ENCODE measurements around the gene SYT11.

The SYT11 gene

GRCh38 chr1:155931332-155932038 lies 72.1 kb downstream of the SYT11 start:
- DNase-seq (no peak), ATAC-seq (ENCODE audit: insufficient read depth, low read depth) (no peak)
- H3K36me3 ChIP-seq (ENCODE audit: insufficient read depth, low read length): peaks cover 75% of the 10 kb centered on the region
- TF ChIP-seq EZH2 (IDR thresholded peaks at IDR 0.05; ENCODE audit: borderline replicate concordance, low read depth, low read length, severe bottlenecking): no peak
- TF ChIP-seq CTCF (IDR thresholded peaks at IDR 0.05; ENCODE audit: borderline replicate concordance, extremely low read depth, low read length, poor library complexity, severe bottlenecking): no peak
- H3K27me3 ChIP-seq (ENCODE audit: insufficient read depth, low read length, poor library complexity): no peaks in the 10 kb centered on the region
- no peaks in the 10 kb centered on the region for H3K9me3 ChIP-seq (ENCODE audit: insufficient read depth, low read length, severe bottlenecking)
- H3K79me2 ChIP-seq (ENCODE audit: insufficient read depth, low read length): peaks cover 85% of the 10 kb centered on the region
- no peak overlapping the region for H3K27ac ChIP-seq (ENCODE audit: low read length)
- H3K4me1 ChIP-seq (ENCODE audit: insufficient read depth, low read length): peaks cover 46% of the 10 kb centered on the region
- peak overlapping the region in 1 of 2 experiments; percentile 78; a peak in 2 of 4 replicates for H3K4me3 ChIP-seq (ENCODE audit: low read depth in 1 of 2, low read length in 2 of 2)
- no peak overlapping the region for H2AFZ ChIP-seq (ENCODE audit: low read depth, low read length)
- H3K9ac ChIP-seq (ENCODE audit: low read depth, low read length): peak overlapping the region; percentile 88; the same call in 1 of the 2 replicates
- H3K4me2 ChIP-seq (ENCODE audit: insufficient read depth, low read length): peak overlapping the region; percentile 92
- peaks cover 46% of the 10 kb centered on the region for H4K20me1 ChIP-seq (ENCODE audit: insufficient read depth, low read length)

GRCh38 chr1:155932081-155932480 lies 72.7 kb downstream of the SYT11 start:
- DNase-seq (no peak), ATAC-seq (ENCODE audit: insufficient read depth, low read depth) (no peak)
- Histone ChIP-seq H3K27ac (ENCODE audit: low read length) (no peak overlapping the region), H3K79me2 (ENCODE audit: insufficient read depth, low read length) (peaks cover 79% of the 10 kb centered on the region), H3K27me3 (ENCODE audit: insufficient read depth, low read length, poor library complexity) (no peaks in the 10 kb centered on the region), H4K20me1 (ENCODE audit: insufficient read depth, low read length) (peaks cover 44% of the 10 kb centered on the region), H3K4me1 (ENCODE audit: insufficient read depth, low read length) (peaks cover 46% of the 10 kb centered on the region), H3K36me3 (ENCODE audit: insufficient read depth, low read length) (peaks cover 69% of the 10 kb centered on the region), H3K9ac (ENCODE audit: low read depth, low read length) (peak overlapping the region; percentile 88), H3K4me2 (ENCODE audit: insufficient read depth, low read length) (peak overlapping the region; percentile 92), H3K9me3 (ENCODE audit: insufficient read depth, low read length, severe bottlenecking) (no peaks in the 10 kb centered on the region), H2AFZ (ENCODE audit: low read depth, low read length) (no peak overlapping the region), H3K4me3 (ENCODE audit: low read depth in 1 of 2, low read length in 2 of 2) (peak overlapping the region in 1 of 2 experiments; percentile 78; a peak in 2 of 4 replicates)
- TF ChIP-seq CTCF (IDR thresholded peaks at IDR 0.05; ENCODE audit: borderline replicate concordance, extremely low read depth, low read length, poor library complexity, severe bottlenecking) (no peak), EZH2 (IDR thresholded peaks at IDR 0.05; ENCODE audit: borderline replicate concordance, low read depth, low read length, severe bottlenecking) (no peak)

GRCh38 chr1:155932487-155932886 lies 73.1 kb downstream of the SYT11 start:
- Histone ChIP-seq H4K20me1 (ENCODE audit: insufficient read depth, low read length) (peaks cover 42% of the 10 kb centered on the region), H3K9me3 (ENCODE audit: insufficient read depth, low read length, severe bottlenecking) (no peaks in the 10 kb centered on the region), H3K4me3 (ENCODE audit: low read depth in 1 of 2, low read length in 2 of 2) (peak overlapping the region in 1 of 2 experiments; percentile 78; a peak in 3 of 4 replicates), H3K4me2 (ENCODE audit: insufficient read depth, low read length) (peak overlapping the region; percentile 92), H3K4me1 (ENCODE audit: insufficient read depth, low read length) (peaks cover 46% of the 10 kb centered on the region), H3K27ac (ENCODE audit: low read length) (no peak overlapping the region), H3K9ac (ENCODE audit: low read depth, low read length) (peak overlapping the region; percentile 88), H3K36me3 (ENCODE audit: insufficient read depth, low read length) (peaks cover 65% of the 10 kb centered on the region), H3K79me2 (ENCODE audit: insufficient read depth, low read length) (peaks cover 75% of the 10 kb centered on the region), H2AFZ (ENCODE audit: low read depth, low read length) (no peak overlapping the region), H3K27me3 (ENCODE audit: insufficient read depth, low read length, poor library complexity) (no peaks in the 10 kb centered on the region)
- DNase-seq (no peak), ATAC-seq (ENCODE audit: insufficient read depth, low read depth) (no peak)
- TF ChIP-seq EZH2 (IDR thresholded peaks at IDR 0.05; ENCODE audit: borderline replicate concordance, low read depth, low read length, severe bottlenecking) (no peak), CTCF (IDR thresholded peaks at IDR 0.05; ENCODE audit: borderline replicate concordance, extremely low read depth, low read length, poor library complexity, severe bottlenecking) (no peak)

All from DND-41 (cell line).